Measurements from ENCODE around the gene MEIKIN.

DNA sequence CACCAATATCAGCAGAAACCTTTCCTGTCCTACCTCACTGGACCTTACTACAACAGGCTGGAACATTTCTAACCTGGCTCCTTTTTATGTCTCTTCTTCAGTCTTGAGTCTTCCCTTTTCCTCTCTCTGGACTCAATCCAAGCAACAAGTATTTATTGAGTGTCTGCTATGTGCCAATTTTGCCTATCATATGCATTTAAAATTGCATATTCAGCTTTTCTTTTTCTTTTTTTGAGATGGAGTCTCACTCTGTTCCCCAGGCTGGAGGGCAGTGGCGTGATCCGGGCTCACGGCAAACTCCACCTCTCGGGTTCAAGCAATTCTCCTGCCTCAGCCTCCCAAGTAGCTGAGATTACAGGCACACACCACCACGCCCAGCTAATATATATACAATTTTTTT is 65.8 kb downstream of the MEIKIN start:
- no peak for TF ChIP-seq TAF1 (IDR thresholded peaks at IDR 0.05; ENCODE audit: low read depth)
- TF ChIP-seq, protein P1, sequence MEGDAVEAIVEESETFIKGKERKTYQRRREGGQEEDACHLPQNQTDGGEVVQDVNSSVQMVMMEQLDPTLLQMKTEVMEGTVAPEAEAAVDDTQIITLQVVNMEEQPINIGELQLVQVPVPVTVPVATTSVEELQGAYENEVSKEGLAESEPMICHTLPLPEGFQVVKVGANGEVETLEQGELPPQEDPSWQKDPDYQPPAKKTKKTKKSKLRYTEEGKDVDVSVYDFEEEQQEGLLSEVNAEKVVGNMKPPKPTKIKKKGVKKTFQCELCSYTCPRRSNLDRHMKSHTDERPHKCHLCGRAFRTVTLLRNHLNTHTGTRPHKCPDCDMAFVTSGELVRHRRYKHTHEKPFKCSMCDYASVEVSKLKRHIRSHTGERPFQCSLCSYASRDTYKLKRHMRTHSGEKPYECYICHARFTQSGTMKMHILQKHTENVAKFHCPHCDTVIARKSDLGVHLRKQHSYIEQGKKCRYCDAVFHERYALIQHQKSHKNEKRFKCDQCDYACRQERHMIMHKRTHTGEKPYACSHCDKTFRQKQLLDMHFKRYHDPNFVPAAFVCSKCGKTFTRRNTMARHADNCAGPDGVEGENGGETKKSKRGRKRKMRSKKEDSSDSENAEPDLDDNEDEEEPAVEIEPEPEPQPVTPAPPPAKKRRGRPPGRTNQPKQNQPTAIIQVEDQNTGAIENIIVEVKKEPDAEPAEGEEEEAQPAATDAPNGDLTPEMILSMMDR (IDR thresholded peaks at IDR 0.05; ENCODE audit: poor library complexity, severe bottlenecking), result no peak

Data from neural cell (in vitro differentiated cells).